Neural progenitor cell (in vitro differentiated cells): ENCODE measurements around the gene ZDHHC13.

Source experiments
- CTCF ChIP-seq: fragments of 200-600 bp; sonication (generic); IDR thresholded peaks from 2 replicates; pipeline ENCODE4 v1.5.1; 2017; ENCODE audit warnings: antibody characterized with exemption, mild to moderate bottlenecking
- EZH2 ChIP-seq: fragments of 200-600 bp; sonication (generic); IDR thresholded peaks from 2 replicates; pipeline ENCODE4 v1.6.1; 2017; ENCODE audit warnings: antibody characterized with exemption, mild to moderate bottlenecking, moderate library complexity

GRCh38 chr11:19156892-19157291, 39.9 kb downstream of the ZDHHC13 start:
- TF ChIP-seq CTCF (no peak), EZH2 (no peak)
